ENCODE measurements around the gene FAT2.

- no peak for TF ChIP-seq CTCF (conservative IDR thresholded peaks at IDR 0.05; ENCODE audit: low read length)
- no peak for TF ChIP-seq EZH2phosphoT487 (IDR thresholded peaks at IDR 0.05; ENCODE audit: borderline replicate concordance, low read depth, low read length)
These were observed 42.8 kb upstream of the FAT2 start for GRCh38 chr5:151633892-151634291.

Measured in OCI-LY7 (cell line).